Chondrocyte (in vitro differentiated cells): ENCODE results near the gene OBP2A. TPM values are rescaled to one million over a fixed set of nuclear protein-coding genes. Genes with fewer than 3 reads are reported as not detected.

Source experiments
- DNase-seq: peaks from one replicate; pipeline ENCODE4 v3.0.0; 2021; ENCODE audit warnings: mixed read lengths, low spot score
- H3K27ac Mint-ChIP-seq: one replicate; pipeline ENCODE4 v1.8.0; 2021; ENCODE audit warnings: mild to moderate bottlenecking, moderate library complexity, mixed read lengths; ENCODE audit not compliant: unreplicated experiment
- H3K27me3 Mint-ChIP-seq: 2 replicates; pipeline ENCODE4 v1.8.0; 2021; ENCODE audit warnings: low read depth, mixed read lengths
- H3K36me3 Mint-ChIP-seq: 2 replicates; pipeline ENCODE4 v1.8.0; 2021; ENCODE audit warnings: low read depth, mixed read lengths
- H3K4me1 Mint-ChIP-seq: 2 replicates; pipeline ENCODE4 v1.8.0; 2021; ENCODE audit warnings: low read depth, mild to moderate bottlenecking, mixed read lengths
- H3K4me3 Mint-ChIP-seq: one replicate; pipeline ENCODE4 v1.8.0; 2021; ENCODE audit warnings: mild to moderate bottlenecking, moderate library complexity, mixed read lengths; ENCODE audit not compliant: unreplicated experiment
- H3K9me3 Mint-ChIP-seq: 2 replicates; pipeline ENCODE4 v1.8.0; 2021; ENCODE audit warnings: low read depth, mixed read lengths
- CTCF ChIP-seq: fragments of 200-600 bp; sonication (generic); IDR thresholded peaks from 2 replicates; pipeline ENCODE4 v1.5.0; 2021; ENCODE audit warnings: antibody characterized with exemption, mild to moderate bottlenecking, moderate library complexity
- total RNA-seq: library from RNA; stranded (reverse); gene quantifications from 3 replicates; pipeline ENCODE4 v1.2.1, GENCODE V29; 2021

OBP2A gene
- total RNA-seq, 1 donor from 2014 or later, result 0.50 TPM

GRCh38 chr9:135584934-135585333 is 39.0 kb downstream of the OBP2A start:
- Mint-ChIP-seq H3K9me3 (no peaks in the 10 kb centered on the region), H3K36me3 (no peaks in the 10 kb centered on the region), H3K27me3 (peaks cover 8% of the 10 kb centered on the region), H3K4me3 (no peak overlapping the region), H3K27ac (no peak overlapping the region), H3K4me1 (no peaks in the 10 kb centered on the region)
- no peak for DNase-seq
- TF ChIP-seq CTCF, result no peak

- H3K27me3 Mint-ChIP-seq, result peaks cover 9% of the 10 kb centered on the region
- no peak overlapping the region for H3K27ac Mint-ChIP-seq
- no peaks in the 10 kb centered on the region for H3K4me1 Mint-ChIP-seq
- DNase-seq, result peak; percentile 77
- H3K9me3 Mint-ChIP-seq, result no peaks in the 10 kb centered on the region
- no peak overlapping the region for H3K4me3 Mint-ChIP-seq
- no peaks in the 10 kb centered on the region for H3K36me3 Mint-ChIP-seq
- TF ChIP-seq CTCF, result no peak
Measured at GRCh38 chr9:135586601-135587109, 40.7 kb downstream of the OBP2A start.

GRCh38 chr9:135587658-135588057 is 41.7 kb downstream of the OBP2A start:
- H3K27ac Mint-ChIP-seq, result no peak overlapping the region
- no peak for DNase-seq
- H3K9me3 Mint-ChIP-seq, result no peaks in the 10 kb centered on the region
- TF ChIP-seq CTCF, result no peak
- no peak overlapping the region for H3K4me3 Mint-ChIP-seq
- peaks cover 6% of the 10 kb centered on the region for H3K27me3 Mint-ChIP-seq
- no peaks in the 10 kb centered on the region for H3K36me3 Mint-ChIP-seq
- no peaks in the 10 kb centered on the region for H3K4me1 Mint-ChIP-seq

- H3K4me1 Mint-ChIP-seq, result no peaks in the 10 kb centered on the region
- H3K36me3 Mint-ChIP-seq, result no peaks in the 10 kb centered on the region
- TF ChIP-seq CTCF, result no peak
- peak; percentile 63 for DNase-seq
- no peak overlapping the region for H3K27ac Mint-ChIP-seq
- H3K4me3 Mint-ChIP-seq, result no peak overlapping the region
- H3K9me3 Mint-ChIP-seq, result no peaks in the 10 kb centered on the region
- H3K27me3 Mint-ChIP-seq, result peaks cover 6% of the 10 kb centered on the region
Measured at GRCh38 chr9:135588371-135588770, 42.4 kb downstream of the OBP2A start.

GRCh38 chr9:135588886-135589595 is 43.1 kb downstream of the OBP2A start:
- peaks cover 10% of the 10 kb centered on the region for H3K27me3 Mint-ChIP-seq
- no peak overlapping the region for H3K27ac Mint-ChIP-seq
- no peak overlapping the region for H3K4me3 Mint-ChIP-seq
- TF ChIP-seq CTCF, result no peak
- peak; percentile 77 for DNase-seq
- peaks cover 2% of the 10 kb centered on the region for H3K36me3 Mint-ChIP-seq
- H3K9me3 Mint-ChIP-seq, result peaks cover 2% of the 10 kb centered on the region
- H3K4me1 Mint-ChIP-seq, result no peaks in the 10 kb centered on the region
